Loucy (cell line): ENCODE results near the gene DLL4.
A peak's percentile ranks its signal among the peaks of the same experiment; 100 is the strongest.

Source experiments
- H2AFZ ChIP-seq: fragments of 200-600 bp; sonication (generic); 2 replicates; pipeline ENCODE4 v1.6.0; 2016; ENCODE audit warnings: antibody characterized with exemption, mild to moderate bottlenecking, low read length, moderate library complexity
- H3F3A ChIP-seq: fragments of 200-600 bp; 2 replicates; pipeline ENCODE4 v1.6.0; 2016; ENCODE audit warnings: antibody characterized with exemption, low read depth, mild to moderate bottlenecking
- H3K27me3 ChIP-seq: fragments of 200-600 bp; sonication (generic); 2 replicates; pipeline ENCODE4 v1.6.1; 2014; ENCODE audit warnings: low read length, mild to moderate bottlenecking; ENCODE audit not compliant: insufficient read depth, poor library complexity, severe bottlenecking
- H3K36me3 ChIP-seq: fragments of 200-600 bp; sonication (generic); 2 replicates; pipeline ENCODE4 v1.6.1; 2016; ENCODE audit warnings: low read length; ENCODE audit not compliant: insufficient read depth
- H3K4me1 ChIP-seq: fragments of 200-600 bp; sonication (generic); 2 replicates; pipeline ENCODE4 v1.5.1; 2014; ENCODE audit warnings: low read length, mild to moderate bottlenecking; ENCODE audit not compliant: insufficient read depth, poor library complexity, severe bottlenecking
- H3K4me2 ChIP-seq: fragments of 200-600 bp; sonication (generic); 2 replicates; pipeline ENCODE4 v1.6.0; 2014; ENCODE audit warnings: antibody characterized with exemption, low read length, low read depth, mild to moderate bottlenecking; ENCODE audit not compliant: poor library complexity, severe bottlenecking
- H3K4me3 ChIP-seq: fragments of 200-600 bp; sonication (generic); 2 replicates; pipeline ENCODE4 v1.5.1; 2014; ENCODE audit warnings: low read length, mild to moderate bottlenecking, mixed read lengths; ENCODE audit not compliant: poor library complexity, severe bottlenecking
- H3K79me2 ChIP-seq: fragments of 200-600 bp; sonication (generic); 2 replicates; pipeline ENCODE4 v1.6.1; 2014; ENCODE audit warnings: low read length; ENCODE audit not compliant: insufficient read depth
- H3K9ac ChIP-seq: fragments of 200-600 bp; sonication (generic); 2 replicates; pipeline ENCODE4 v1.6.0; 2014; ENCODE audit warnings: mild to moderate bottlenecking, low read depth, low read length, moderate library complexity; ENCODE audit not compliant: poor library complexity, severe bottlenecking
- H3K9me2 ChIP-seq: fragments of 200-600 bp; sonication (generic); replicated peaks from 2 replicates; pipeline ENCODE4 v1.6.1; 2016; ENCODE audit warnings: low read depth, low read length, mixed read lengths
- H3K9me3 ChIP-seq: fragments of 200-600 bp; sonication (generic); 2 replicates; pipeline ENCODE4 v1.6.1; 2014; ENCODE audit warnings: mild to moderate bottlenecking, antibody characterized with exemption, low read length, low read depth; ENCODE audit not compliant: insufficient read depth
- H4K20me1 ChIP-seq: fragments of 200-600 bp; sonication (generic); 2 replicates; pipeline ENCODE4 v1.6.0; 2014; ENCODE audit warnings: antibody characterized with exemption, low read length, mild to moderate bottlenecking; ENCODE audit not compliant: insufficient read depth, poor library complexity, severe bottlenecking
- CTCF ChIP-seq: fragments of 200-600 bp; sonication (generic); conservative IDR thresholded peaks from 2 replicates; pipeline ENCODE4 v1.5.1; 2014; ENCODE audit warnings: mild to moderate bottlenecking, antibody characterized with exemption, low read length
- EZH2phosphoT487 ChIP-seq: fragments of 200-600 bp; IDR thresholded peaks from 2 replicates; pipeline ENCODE4 v1.6.1; 2018; ENCODE audit warnings: antibody characterized with exemption, mild to moderate bottlenecking, moderate library complexity, borderline replicate concordance

The DLL4 gene

GRCh38 chr15:40936234-40936708 is 7.1 kb downstream of the DLL4 start:
- Histone ChIP-seq H3K4me2 (no peak overlapping the region), H2AFZ (no peak overlapping the region), H3K9me2 (no peaks in the 10 kb centered on the region), H3K4me1 (peaks cover 30% of the 10 kb centered on the region), H3K9ac (no peak overlapping the region), H3K27me3 (no peaks in the 10 kb centered on the region), H3K9me3 (no peaks in the 10 kb centered on the region), H3K4me3 (no peak overlapping the region), H4K20me1 (no peaks in the 10 kb centered on the region), H3F3A (peaks cover 10% of the 10 kb centered on the region; the same call in 1 of the 2 replicates), H3K79me2 (no peaks in the 10 kb centered on the region), H3K36me3 (no peaks in the 10 kb centered on the region)
- no peak for TF ChIP-seq EZH2phosphoT487
- TF ChIP-seq CTCF = no peak

GRCh38 chr15:40936709-40937666 is 7.8 kb downstream of the DLL4 start:
- peaks cover 25% of the 10 kb centered on the region for H3K4me1 ChIP-seq
- H3K27me3 ChIP-seq = no peaks in the 10 kb centered on the region
- H3K9ac ChIP-seq = no peak overlapping the region
- H3K9me2 ChIP-seq = no peaks in the 10 kb centered on the region
- H3K4me2 ChIP-seq = no peak overlapping the region
- no peaks in the 10 kb centered on the region for H3K9me3 ChIP-seq
- TF ChIP-seq CTCF = peak; percentile 31
- TF ChIP-seq EZH2phosphoT487 = no peak
- H3K36me3 ChIP-seq = no peaks in the 10 kb centered on the region
- no peak overlapping the region for H3K4me3 ChIP-seq
- no peaks in the 10 kb centered on the region for H3K79me2 ChIP-seq
- no peaks in the 10 kb centered on the region for H4K20me1 ChIP-seq
- H3F3A ChIP-seq = peaks cover 10% of the 10 kb centered on the region; the same call in 1 of the 2 replicates
- no peak overlapping the region for H2AFZ ChIP-seq

GRCh38 chr15:40937762-40938535 is 8.8 kb downstream of the DLL4 start:
- Histone ChIP-seq H3K9ac (no peak overlapping the region), H3K36me3 (no peaks in the 10 kb centered on the region), H3F3A (peaks cover 10% of the 10 kb centered on the region; the same call in 1 of the 2 replicates), H3K27me3 (no peaks in the 10 kb centered on the region), H3K79me2 (no peaks in the 10 kb centered on the region), H2AFZ (no peak overlapping the region), H3K9me3 (no peaks in the 10 kb centered on the region), H4K20me1 (no peaks in the 10 kb centered on the region), H3K9me2 (no peaks in the 10 kb centered on the region), H3K4me3 (no peak overlapping the region), H3K4me2 (no peak overlapping the region), H3K4me1 (peaks cover 26% of the 10 kb centered on the region)
- TF ChIP-seq CTCF (peak; percentile 63), EZH2phosphoT487 (no peak)
